GM23338 (cell line): ENCODE measurements around the gene PKNOX2. TPM values are rescaled to one million over a fixed set of nuclear protein-coding genes. Genes with fewer than 3 reads are reported as not detected.

Experiments
- ATAC-seq: fragments of 200-7000 bp; cut with Tn5 transposase; 3 replicates; pipeline ENCODE4 v1.9.1; 2020
- DNase-seq: peaks from one replicate; pipeline ENCODE4 v3.0.0-alpha.2; 2015; ENCODE audit warnings: low spot score
- H2AFZ ChIP-seq: fragments of 200-600 bp; sonication (generic); 2 replicates; pipeline ENCODE4 v1.8.0; 2016; ENCODE audit warnings: antibody characterized with exemption, mild to moderate bottlenecking, moderate library complexity
- H3F3A ChIP-seq: fragments of 200-600 bp; sonication (generic); replicated peaks from 2 replicates; pipeline ENCODE4 v1.8.0; 2017; ENCODE audit warnings: antibody characterized with exemption, mixed run types, low read depth
- H3K27ac ChIP-seq: fragments of 200-600 bp; sonication (generic); 2 replicates; pipeline ENCODE4 v1.6.1; 2016; ENCODE audit warnings: low read depth
- H3K27me3 ChIP-seq: fragments of 200-600 bp; sonication (generic); 2 replicates; pipeline ENCODE4 v1.8.0; 2016; ENCODE audit warnings: mild to moderate bottlenecking, mixed run types, moderate library complexity; ENCODE audit not compliant: insufficient read depth
- H3K36me3 ChIP-seq: fragments of 200-600 bp; sonication (generic); 2 replicates; pipeline ENCODE4 v1.8.0; 2016; ENCODE audit warnings: mild to moderate bottlenecking; ENCODE audit not compliant: insufficient read depth
- H3K4me1 ChIP-seq: fragments of 200-600 bp; sonication (generic); 2 replicates; pipeline ENCODE4 v1.8.0; 2016; ENCODE audit warnings: mild to moderate bottlenecking, moderate library complexity; ENCODE audit not compliant: insufficient read depth
- H3K4me2 ChIP-seq: fragments of 200-600 bp; sonication (generic); 2 replicates; pipeline ENCODE4 v1.7.1; 2017; ENCODE audit warnings: mixed run types
- H3K4me3 ChIP-seq: fragments of 200-600 bp; sonication (generic); 2 replicates; pipeline ENCODE4 v1.6.1; 2016; ENCODE audit warnings: mixed run types
- H3K79me2 ChIP-seq: fragments of 200-600 bp; sonication (generic); replicated peaks from 2 replicates; pipeline ENCODE4 v1.8.0; 2017; ENCODE audit warnings: mild to moderate bottlenecking; ENCODE audit not compliant: insufficient read depth
- H3K9me2 ChIP-seq: fragments of 200-600 bp; sonication (generic); 2 replicates; pipeline ENCODE4 v1.8.0; 2017; ENCODE audit not compliant: insufficient read depth
- H4K20me1 ChIP-seq: fragments of 200-600 bp; sonication (generic); replicated peaks from 2 replicates; pipeline ENCODE4 v1.8.0; 2017; ENCODE audit warnings: mild to moderate bottlenecking; ENCODE audit not compliant: insufficient read depth
- H3K27ac Mint-ChIP-seq: 2 replicates; pipeline ENCODE4 v1.8.0; 2020; ENCODE audit warnings: inconsistent platforms, mild to moderate bottlenecking, moderate library complexity, mixed read lengths
- H3K27me3 Mint-ChIP-seq: 3 replicates; pipeline ENCODE4 v1.8.0; 2022; ENCODE audit warnings: low read depth, mild to moderate bottlenecking, moderate library complexity, mixed read lengths, inconsistent platforms; ENCODE audit not compliant: insufficient read depth, poor library complexity
- H3K36me3 Mint-ChIP-seq: 3 replicates; pipeline ENCODE4 v1.8.0; 2021; ENCODE audit warnings: low read depth, mild to moderate bottlenecking, inconsistent platforms, moderate library complexity, mixed read lengths
- H3K4me1 Mint-ChIP-seq: 3 replicates; pipeline ENCODE4 v1.8.0; 2020; ENCODE audit warnings: mild to moderate bottlenecking, inconsistent platforms, mixed read lengths
- H3K4me3 Mint-ChIP-seq: 3 replicates; pipeline ENCODE4 v1.8.0; 2021; ENCODE audit warnings: moderate library complexity, mild to moderate bottlenecking, inconsistent platforms, mixed read lengths
- H3K9me3 Mint-ChIP-seq: 3 replicates; pipeline ENCODE4 v1.8.0; 2020; ENCODE audit warnings: moderate library complexity, mild to moderate bottlenecking, inconsistent platforms, mixed read lengths
- EZH2phosphoT487 ChIP-seq: fragments of 200-600 bp; sonication (generic); IDR thresholded peaks from one replicate; pipeline ENCODE4 v1.8.1; 2018; ENCODE audit warnings: antibody characterized with exemption; ENCODE audit not compliant: unreplicated experiment
- NANOG ChIP-seq: IDR thresholded peaks from 2 replicates; pipeline ENCODE4 v1.6.1; 2016; ENCODE audit warnings: antibody characterized with exemption, borderline replicate concordance
- POLR2AphosphoS5 ChIP-seq: IDR thresholded peaks from 2 replicates; pipeline ENCODE4 v1.6.1; 2016; ENCODE audit warnings: antibody characterized with exemption, low read depth
- REST ChIP-seq: IDR thresholded peaks from one replicate; pipeline ENCODE4 v1.6.1; 2018; ENCODE audit warnings: antibody characterized with exemption; ENCODE audit not compliant: unreplicated experiment
- ZNF331 ChIP-seq: fragments of 250-450 bp; sonication (Bioruptor Pico); IDR thresholded peaks from 2 replicates; pipeline ENCODE4 v1.5.0; 2020; ENCODE audit warnings: low read depth, mild to moderate bottlenecking, moderate library complexity
- ZNF462 ChIP-seq: fragments of 250-450 bp; sonication (Bioruptor Pico); IDR thresholded peaks from 2 replicates; pipeline ENCODE4 v1.5.0; 2020; ENCODE audit warnings: mild to moderate bottlenecking, moderate library complexity
- polyA plus RNA-seq: library from polyadenylated mRNA; unstranded; fragments of >200 nt; fragmentation: Nextera tagmentation; extraction: Ambion mirVana; gene quantifications from 2 replicates; pipeline ENCODE4 v1.2.1, GENCODE V29; 2016
- total RNA-seq: library from RNA; depleted of rRNA; stranded (reverse); fragments of >200 nt; shearing (Covaris generic); gene quantifications from 2 replicates; pipeline ENCODE4 v1.2.3, GENCODE V29; 2014

The PKNOX2 gene
- total and polyA plus RNA-seq, 2 experiments from 2014 or later, result 0.42 to 0.83 TPM

GRCh38 chr11:125351868-125352250, 187.3 kb downstream of the PKNOX2 start (continued):
- TF ChIP-seq ZNF462 (CRISPR knock-in tag), result no peak
- no peak for TF ChIP-seq EZH2phosphoT487
- no peak for TF ChIP-seq POLR2AphosphoS5

- no peak overlapping the region for H3K4me2 ChIP-seq
- Mint-ChIP-seq H3K27ac (no peak overlapping the region), H3K36me3 (no peaks in the 10 kb centered on the region; the same call in 2 of the 3 replicates), H3K4me3 (no peak overlapping the region), H3K27me3 (peaks cover 2% of the 10 kb centered on the region), H3K9me3 (no peaks in the 10 kb centered on the region), H3K4me1 (peaks cover 16% of the 10 kb centered on the region)
- no peaks in the 10 kb centered on the region for H3K79me2 ChIP-seq
- H3F3A ChIP-seq, result no peaks in the 10 kb centered on the region
- no peak for DNase-seq
- no peaks in the 10 kb centered on the region for H3K27me3 ChIP-seq
- H3K4me3 ChIP-seq, result no peak overlapping the region
- no peak overlapping the region for H3K27ac ChIP-seq
- ATAC-seq, result peak; percentile 55
- H4K20me1 ChIP-seq, result no peaks in the 10 kb centered on the region
- H3K36me3 ChIP-seq, result no peaks in the 10 kb centered on the region
- no peak for TF ChIP-seq REST
- TF ChIP-seq POLR2AphosphoS5, result no peak
- no peak for TF ChIP-seq NANOG
- TF ChIP-seq ZNF331 (CRISPR knock-in tag), result no peak
- H3K9me2 ChIP-seq, result no peaks in the 10 kb centered on the region
- H3K4me1 ChIP-seq, result no peaks in the 10 kb centered on the region
- H2AFZ ChIP-seq, result no peak overlapping the region
Measured at GRCh38 chr11:125356797-125357196, 192.2 kb downstream of the PKNOX2 start.
